Psoas muscle (tissue), 8 donors: ENCODE data around the gene TUT1. TPM values are rescaled to one million over a fixed set of nuclear protein-coding genes. Genes with fewer than 3 reads are reported as not detected.
A peak's percentile ranks its signal among the peaks of the same experiment; 100 is the strongest.

ENCODE experiments used
- ATAC-seq, 4 donors: fragments of 200-7000 bp; cut with Tn5 transposase; one replicate each; pipeline ENCODE4 v1.9.1; 2020; ENCODE audit warnings: moderate library complexity in 3 of 4, mild to moderate bottlenecking in 2 of 4
- DNase-seq, 2 donors: peaks; one replicate each; pipeline ENCODE4 v3.0.0-alpha.2; 2020
- H3K27ac ChIP-seq: fragments of 200-600 bp; one replicate; pipeline ENCODE4 v1.8.0; 2022
- H3K27me3 ChIP-seq, 3 donors: fragments of 200-600 bp in 1 of 3; one replicate each; pipeline versions ENCODE4 v1.6.1 to v1.8.0; 2013 to 2022; ENCODE audit warnings: low read length in 2 of 3, mild to moderate bottlenecking in 2 of 3, moderate library complexity in 1 of 3; ENCODE audit not compliant: insufficient read depth in 3 of 3
- H3K36me3 ChIP-seq, 2 donors: fragments of 200-600 bp in 1 of 2; one replicate each; pipeline versions ENCODE4 v1.6.1 to v1.8.0; 2013 to 2022; ENCODE audit warnings: low read depth in 1 of 2, mild to moderate bottlenecking in 1 of 2, moderate library complexity in 1 of 2; ENCODE audit not compliant: insufficient read depth in 1 of 2
- H3K4me1 ChIP-seq: fragments of 200-600 bp; one replicate; pipeline ENCODE4 v1.8.0; 2022
- H3K4me3 ChIP-seq: fragments of 200-600 bp; one replicate; pipeline ENCODE4 v1.8.0; 2022; ENCODE audit warnings: mild to moderate bottlenecking
- H3K9me3 ChIP-seq: fragments of 200-600 bp; one replicate; pipeline ENCODE4 v1.8.0; 2022
- WGBS, 3 donors: extraction: QIAGEN DNeasy Blood & Tissue Kit; methylation state at CpG; one replicate each; pipeline versions ENCODE4 v1.1.6 to v1.1.7; 2013; 5-methylcytosine and 5-hydroxymethylcytosine counted together
- intact Hi-C, 2 donors: fragments of 100-400 bp; cut with DNase I; formaldehyde crosslinking; loops; one replicate each; pipeline versions ENCODE4 v1.11.0 to v1.14.2; 2022
- polyA plus RNA-seq, 3 donors: library from polyadenylated mRNA; stranded (reverse); fragments of 200-250 nt; gene quantifications; one replicate each; pipeline ENCODE4 v1.2.3, GENCODE V29; 2013
- total RNA-seq, 4 donors: library from RNA; stranded (reverse); fragmentation: NEBNext Ultra II Directional in 2 of 4; extraction: Animal tissue kit (Norgen Biotek cat#: 25700) in 2 of 4; gene quantifications; one replicate each; pipeline versions ENCODE4 v1.2.1 to v1.2.4, GENCODE V29; 2021 to 2023
- TF ChIP-seq, protein P1 (sequence below): fragments of 200-600 bp; IDR thresholded peaks from one replicate; pipeline ENCODE4 v1.8.0; 2022; ENCODE audit warnings: antibody characterized with exemption
- donor health status: healthy with polysubstance abuse.
- donor health status: DM: no; HTN: no; CAD: no; lungs with moderate emphysema.
- donor health status: Bipolar disorder and iron deficiency.
- donor health status: healthy.
- donor health status: DM: yes; HTN: yes; CAD: no.
- donor health status: DM: no; HTN: no; CAD: no.
- donor health status: DM: no; HTN: no; CAD: no.
- donor health status: DM: yes; HTN: yes; CAD: no.

Gene TUT1
- total and polyA plus RNA-seq, 7 donors, result 12.1 to 23.7 (median 15.5) TPM

DNA sequence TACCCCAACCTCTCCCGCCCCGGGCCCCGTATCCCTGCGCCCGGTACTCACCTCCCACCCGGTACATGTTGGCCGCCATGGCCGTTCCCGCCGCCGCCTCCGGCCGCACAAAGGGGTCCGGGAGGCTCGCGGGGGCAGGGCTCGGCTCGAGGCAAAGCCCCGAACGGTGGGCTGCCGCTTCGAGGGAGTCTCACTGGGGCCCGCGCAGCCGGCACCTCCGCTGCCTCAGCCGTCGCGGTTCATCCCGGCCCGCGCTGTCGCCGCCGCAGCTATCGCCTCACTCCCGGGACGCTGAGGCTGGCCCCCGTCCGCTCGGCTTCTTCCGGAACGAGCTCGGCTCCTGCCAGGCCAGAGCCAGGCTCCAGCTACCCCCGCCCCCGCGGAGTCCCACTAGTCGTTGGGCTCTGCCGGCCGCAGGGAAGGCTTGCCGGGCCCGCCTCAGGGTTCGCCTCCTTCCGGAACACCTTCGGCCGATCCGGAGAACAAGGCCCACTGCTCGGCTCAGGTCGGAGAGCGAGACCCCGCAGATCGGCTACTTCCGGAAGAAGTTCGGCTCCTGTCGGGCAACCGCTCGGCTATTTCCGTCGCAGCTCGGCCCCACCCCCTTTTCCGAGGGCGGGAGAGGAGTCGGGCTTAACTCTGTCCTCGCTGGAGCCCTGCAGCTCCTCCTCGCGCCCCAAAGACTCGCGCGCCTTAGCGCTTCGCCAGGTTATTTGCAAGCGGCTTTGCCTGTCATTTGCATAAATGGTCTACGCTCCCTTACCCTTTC is 10.2 kb upstream of the TUT1 start, which contains the start of gene MTA2:
Gene MTA2 (minus strand): TSS at position 494 of the 769 bp plus-strand sequence. CDS start 415 bp downstream, at position 79.
- intact Hi-C loops, result no loop called here
- DNase-seq (peak; percentile 96 to 99), ATAC-seq (peak; percentile 90 to 91 (median 91))
- WGBS, 3 donors, result 0% methylated on average over 55 to 83 of the region's 83 CpGs
- peak within 1 kb of the TSS; percentile 84 for H3K4me3 ChIP-seq
- H3K36me3 ChIP-seq, result peaks cover 5 to 44% of the 10 kb centered on the region in 2 donors
- peak within 1 kb of the TSS; percentile 92 for H3K27ac ChIP-seq
- TF ChIP-seq, protein P1, sequence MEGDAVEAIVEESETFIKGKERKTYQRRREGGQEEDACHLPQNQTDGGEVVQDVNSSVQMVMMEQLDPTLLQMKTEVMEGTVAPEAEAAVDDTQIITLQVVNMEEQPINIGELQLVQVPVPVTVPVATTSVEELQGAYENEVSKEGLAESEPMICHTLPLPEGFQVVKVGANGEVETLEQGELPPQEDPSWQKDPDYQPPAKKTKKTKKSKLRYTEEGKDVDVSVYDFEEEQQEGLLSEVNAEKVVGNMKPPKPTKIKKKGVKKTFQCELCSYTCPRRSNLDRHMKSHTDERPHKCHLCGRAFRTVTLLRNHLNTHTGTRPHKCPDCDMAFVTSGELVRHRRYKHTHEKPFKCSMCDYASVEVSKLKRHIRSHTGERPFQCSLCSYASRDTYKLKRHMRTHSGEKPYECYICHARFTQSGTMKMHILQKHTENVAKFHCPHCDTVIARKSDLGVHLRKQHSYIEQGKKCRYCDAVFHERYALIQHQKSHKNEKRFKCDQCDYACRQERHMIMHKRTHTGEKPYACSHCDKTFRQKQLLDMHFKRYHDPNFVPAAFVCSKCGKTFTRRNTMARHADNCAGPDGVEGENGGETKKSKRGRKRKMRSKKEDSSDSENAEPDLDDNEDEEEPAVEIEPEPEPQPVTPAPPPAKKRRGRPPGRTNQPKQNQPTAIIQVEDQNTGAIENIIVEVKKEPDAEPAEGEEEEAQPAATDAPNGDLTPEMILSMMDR, result no peak
- peaks cover 29% of the 10 kb centered on the region for H3K4me1 ChIP-seq
- H3K9me3 ChIP-seq, result no peaks in the 10 kb centered on the region
- no peaks in the 10 kb centered on the region for H3K27me3 ChIP-seq

DNA sequence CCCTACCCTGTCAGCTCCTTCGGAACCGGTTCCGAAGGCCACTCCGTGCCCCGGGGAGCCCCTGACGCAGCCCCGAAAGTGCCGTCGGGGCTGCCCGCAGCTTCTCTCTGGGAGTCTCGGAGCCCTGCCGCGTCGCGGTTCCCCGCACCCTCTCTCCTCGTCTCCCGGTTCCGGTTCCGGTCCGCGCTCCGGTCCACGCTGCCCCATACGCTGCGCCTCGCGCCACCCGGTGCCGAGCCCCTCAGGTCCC is 9.7 kb upstream of the TUT1 start:
- peak overlapping the region; percentile 84 for H3K4me3 ChIP-seq
- ATAC-seq (peak; percentile 17 to 27 (median 20)), DNase-seq (peak in 1 of 2 donors; percentile 64)
- H3K36me3 ChIP-seq, result peaks cover 5 to 44% of the 10 kb centered on the region in 2 donors
- intact Hi-C loops, result no loop called here
- WGBS, 3 donors, result 0% methylated on average over 21 to 30 of the region's 30 CpGs
- no peaks in the 10 kb centered on the region for H3K9me3 ChIP-seq
- H3K4me1 ChIP-seq, result peaks cover 29% of the 10 kb centered on the region
- TF ChIP-seq, protein P1, result no peak
- peak overlapping the region; percentile 92 for H3K27ac ChIP-seq
- no peaks in the 10 kb centered on the region for H3K27me3 ChIP-seq

DNA sequence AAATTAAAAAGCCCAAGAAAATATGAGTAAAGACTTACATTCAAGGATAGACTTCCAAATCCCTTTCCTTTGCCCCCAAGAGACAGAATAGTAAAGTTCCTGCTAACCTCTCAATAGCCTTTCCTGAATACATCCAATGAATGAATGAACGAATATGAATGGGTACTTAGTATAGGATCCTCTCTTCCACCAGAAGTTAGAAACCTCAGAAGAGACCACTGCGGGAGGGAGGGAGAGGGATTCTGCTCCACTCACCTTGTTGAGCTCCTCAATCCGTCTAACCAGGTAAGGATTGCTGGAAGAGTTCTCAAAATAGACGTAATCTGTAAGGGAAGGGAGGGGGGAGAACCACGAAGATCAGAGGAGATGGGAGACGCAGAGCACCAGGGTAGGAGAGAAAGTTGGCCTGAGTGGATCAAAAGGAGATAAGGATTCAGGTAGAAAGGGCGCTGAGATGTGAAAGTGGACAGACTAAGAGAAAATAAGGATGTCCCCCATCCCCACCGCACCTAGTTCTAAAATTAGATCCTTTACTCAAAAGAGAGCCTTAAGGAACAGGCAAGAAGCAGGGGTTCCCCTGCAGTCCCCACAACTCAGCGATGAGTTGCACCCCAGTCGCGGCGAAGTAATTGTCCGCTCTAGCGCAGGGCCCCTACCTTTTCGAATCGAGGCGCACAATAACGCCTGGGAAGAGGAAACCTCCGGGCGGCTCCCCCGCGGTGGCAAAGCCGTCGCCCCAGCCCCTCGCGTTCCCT is 9.2 kb upstream of the TUT1 start:
- ATAC-seq (no peak), DNase-seq (peak in 1 of 2 donors; percentile 1)
- Histone ChIP-seq H3K27me3 (no peaks in the 10 kb centered on the region), H3K4me3 (peak overlapping the region; percentile 84), H3K4me1 (peaks cover 29% of the 10 kb centered on the region), H3K9me3 (no peaks in the 10 kb centered on the region), H3K27ac (peak overlapping the region; percentile 92), H3K36me3 (peaks cover 8 to 44% of the 10 kb centered on the region in 2 donors)
- TF ChIP-seq, protein P1, result no peak
- intact Hi-C loops, result no loop called here
- 6 to 10% (median 8%) methylated on average over 26 of the region's 26 CpGs for WGBS, 3 donors

DNA sequence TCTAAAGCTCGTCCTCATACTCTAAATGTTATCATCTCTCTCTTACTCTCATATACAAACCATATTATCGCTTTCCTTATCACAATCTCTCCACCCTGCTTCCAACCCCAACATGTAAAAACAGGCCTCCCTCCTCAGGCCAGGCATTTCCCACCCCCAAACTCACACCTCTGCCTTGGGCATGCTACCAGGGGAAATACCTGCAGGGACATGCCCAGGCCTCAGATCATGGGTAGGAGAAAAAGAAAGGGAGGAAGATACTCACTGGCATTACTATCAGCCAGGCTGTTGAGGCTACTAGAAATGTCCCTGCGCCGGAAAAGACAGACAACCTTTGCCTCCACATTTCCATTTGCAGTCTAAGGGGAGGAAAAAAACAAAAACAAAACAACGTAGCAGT is 8.6 kb upstream of the TUT1 start:
- Histone ChIP-seq H3K4me1 (peaks cover 29% of the 10 kb centered on the region), H3K36me3 (peaks cover 8 to 48% of the 10 kb centered on the region in 2 donors), H3K27ac (no peak overlapping the region), H3K4me3 (peak overlapping the region; percentile 84), H3K27me3 (no peaks in the 10 kb centered on the region), H3K9me3 (no peaks in the 10 kb centered on the region)
- ATAC-seq (no peak), DNase-seq (peak in 1 of 2 donors; percentile 4)
- intact Hi-C loops, result loop anchor here in 1 of 2 donors (10.0 kb wide), 1 partner anchor 635 kb away; the partner anchor contains the start of gene FTH1
- TF ChIP-seq, protein P1, result no peak
- 47 to 54% (median 53%) methylated on average over 5 of the region's 5 CpGs for WGBS, 3 donors
